Brain microvascular endothelial cell (primary cell): ENCODE data around the gene ITGB7.
"Not testable (repeated sequence)": the region's sequence is repeated elsewhere in the genome, so short reads cannot be mapped to it uniquely, and the experiment has no call there.

Experiments
- DNase-seq: peaks from one replicate; pipeline ENCODE4 v3.0.0-alpha.2; 2020
- H3K27ac ChIP-seq: fragments of 250-450 bp; sonication (Bioruptor Pico); 2 replicates; pipeline ENCODE4 v1.5.1; 2020; ENCODE audit warnings: mild to moderate bottlenecking, moderate library complexity
- H3K27me3 ChIP-seq: fragments of 250-450 bp; sonication (Bioruptor Pico); replicated peaks from 2 replicates; pipeline ENCODE4 v1.5.1; 2020; ENCODE audit warnings: mild to moderate bottlenecking
- H3K36me3 ChIP-seq: fragments of 250-450 bp; sonication (Bioruptor Pico); replicated peaks from 2 replicates; pipeline ENCODE4 v1.5.1; 2020; ENCODE audit warnings: mild to moderate bottlenecking
- H3K4me3 ChIP-seq: 2 replicates; pipeline ENCODE4 v1.5.1; 2011; ENCODE audit warnings: low read depth, mild to moderate bottlenecking, control low read depth, low read length, moderate library complexity
- CTCF ChIP-seq: IDR thresholded peaks from 2 replicates; pipeline ENCODE4 v1.5.1; 2011; ENCODE audit warnings: low read depth, mild to moderate bottlenecking, moderate library complexity, low read length, control low read depth, inconsistent platforms; ENCODE audit errors: missing control alignments
- in situ Hi-C: cut with HindIII; loops from 2 replicates; pipeline ENCODE4 v1.10.0; 2017; ENCODE audit warnings: low sequenced_read_pairs, low pct_ligation_motif_present

The ITGB7 gene

GRCh38 chr12:53169644-53170043, 37.4 kb downstream of the ITGB7 start:
- TF ChIP-seq CTCF, result no peak
- no peak overlapping the region for H3K4me3 ChIP-seq
- no peak overlapping the region for H3K27ac ChIP-seq
- in situ Hi-C loops, result no loop called here
- no peaks in the 10 kb centered on the region for H3K27me3 ChIP-seq
- no peak for DNase-seq
- peaks cover 4% of the 10 kb centered on the region for H3K36me3 ChIP-seq

- Histone ChIP-seq H3K27ac (no peak overlapping the region), H3K4me3 (no peak overlapping the region), H3K27me3 (no peaks in the 10 kb centered on the region), H3K36me3 (peaks cover 4% of the 10 kb centered on the region)
- no peak for DNase-seq
- in situ Hi-C loops, result no loop called here
- no peak for TF ChIP-seq CTCF
Measured at GRCh38 chr12:53166837-53167236, 40.2 kb downstream of the ITGB7 start.

- H3K27me3 ChIP-seq, H3K27ac ChIP-seq, DNase-seq, H3K4me3 ChIP-seq, H3K36me3 ChIP-seq, in situ Hi-C loops: not testable (repeated sequence)
Measured at GRCh38 chr12:53163008-53163407, 44.0 kb downstream of the ITGB7 start.

GRCh38 chr12:53161119-53161911, 45.7 kb downstream of the ITGB7 start:
- in situ Hi-C loops, result no loop called here
- Histone ChIP-seq H3K27ac (no peak overlapping the region), H3K4me3 (no peak overlapping the region), H3K27me3 (no peaks in the 10 kb centered on the region), H3K36me3 (no peaks in the 10 kb centered on the region)
- no peak for TF ChIP-seq CTCF
- no peak for DNase-seq

GRCh38 chr12:53160673-53161072, 46.4 kb downstream of the ITGB7 start:
- TF ChIP-seq CTCF, result no peak
- Histone ChIP-seq H3K27me3 (no peaks in the 10 kb centered on the region), H3K36me3 (no peaks in the 10 kb centered on the region), H3K27ac (no peak overlapping the region), H3K4me3 (no peak overlapping the region)
- in situ Hi-C loops, result no loop called here
- no peak for DNase-seq

GRCh38 chr12:53160000-53160399, 47.1 kb downstream of the ITGB7 start:
- in situ Hi-C loops, result no loop called here
- Histone ChIP-seq H3K27ac (no peak overlapping the region), H3K4me3 (no peak overlapping the region), H3K27me3 (no peaks in the 10 kb centered on the region), H3K36me3 (no peaks in the 10 kb centered on the region)
- no peak for TF ChIP-seq CTCF
- DNase-seq, result no peak
